GM12878 (cell line): ENCODE data around the gene SEC63.

Source experiments
- CTCF ChIP-seq, 3 experiments: IDR thresholded peaks in 2 of 3; conservative IDR thresholded peaks in 1 of 3; 2 replicates each; pipeline ENCODE4 v1.5.1; 2011; ENCODE audit warnings: low read depth in 3 of 3, low read length in 3 of 3, mild to moderate bottlenecking in 3 of 3, control low read depth in 2 of 3, moderate library complexity in 2 of 3, inconsistent platforms in 1 of 3, mixed read lengths in 1 of 3; ENCODE audit not compliant: control insufficient read depth in 2 of 3, insufficient read depth in 1 of 3; ENCODE audit errors: extremely low read depth in 1 of 3
- MXI1 ChIP-seq: fragments of 150-350 bp; IDR thresholded peaks from 2 replicates; pipeline ENCODE4 v1.6.1; 2011; ENCODE audit warnings: low read depth, mild to moderate bottlenecking, inconsistent platforms, low read length, improper control_type of control experiment
- RBBP5 ChIP-seq: fragments of 200-600 bp; sonication (generic); conservative IDR thresholded peaks from 2 replicates; pipeline ENCODE4 v1.6.1; 2016
- TAF1 ChIP-seq: IDR thresholded peaks from 2 replicates; pipeline ENCODE4 v1.6.1; 2011; ENCODE audit warnings: mild to moderate bottlenecking, low read depth, low read length, borderline replicate concordance
- TCF12 ChIP-seq: IDR thresholded peaks from 2 replicates; pipeline ENCODE4 v1.6.1; 2011; ENCODE audit warnings: low read depth, mild to moderate bottlenecking, low read length

- TF ChIP-seq CTCF (IDR thresholded peaks at IDR 0.05 in 2 of 3, conservative IDR thresholded peaks at IDR 0.05 in 1 of 3; ENCODE audit: control insufficient read depth in 2 of 3, extremely low read depth in 1 of 3, insufficient read depth in 1 of 3, low read depth in 3 of 3, low read length in 3 of 3) (no peak), TCF12 (peak; percentile 47; the same call in 1 of the 2 replicates), MXI1 (peak; percentile 68), TAF1 (peak; percentile 77), RBBP5 (no peak)
Observed at GRCh38 chr6:107957909-107958688, at the start of gene SEC63.
